ENCODE results near the gene ZNF592.
"Not testable (repeated sequence)": the region's sequence is repeated elsewhere in the genome, so short reads cannot be mapped to it uniquely, and the experiment has no call there.

Gene ZNF592

GRCh38 chr15:84844964-84845363, 96.6 kb downstream of the ZNF592 start:
- TF ChIP-seq ZNF274 (IDR thresholded peaks at IDR 0.05; ENCODE audit: low read depth, low read length) = no peak
- H3K4me3 ChIP-seq (ENCODE audit: low read length) = no peak overlapping the region

GRCh38 chr15:84845631-84846030, 97.2 kb downstream of the ZNF592 start:
- not testable (repeated sequence) for H3K4me3 ChIP-seq (ENCODE audit: low read length)

GRCh38 chr15:84846269-84846668, 97.9 kb downstream of the ZNF592 start:
- TF ChIP-seq ZNF274 (IDR thresholded peaks at IDR 0.05; ENCODE audit: low read depth, low read length) = no peak
- H3K4me3 ChIP-seq (ENCODE audit: low read length) = no peak overlapping the region

- H3K4me3 ChIP-seq (ENCODE audit: low read length) = no peak overlapping the region
- TF ChIP-seq ZNF274 (IDR thresholded peaks at IDR 0.05; ENCODE audit: low read depth, low read length) = no peak
Observed at GRCh38 chr15:84847382-84847781, 99.0 kb downstream of the ZNF592 start.

- TF ChIP-seq ZNF274 (IDR thresholded peaks at IDR 0.05; ENCODE audit: low read depth, low read length) = no peak
- no peak overlapping the region for H3K4me3 ChIP-seq (ENCODE audit: low read length)
Observed at GRCh38 chr15:84852212-84852611, 103.8 kb downstream of the ZNF592 start.

DNA sequence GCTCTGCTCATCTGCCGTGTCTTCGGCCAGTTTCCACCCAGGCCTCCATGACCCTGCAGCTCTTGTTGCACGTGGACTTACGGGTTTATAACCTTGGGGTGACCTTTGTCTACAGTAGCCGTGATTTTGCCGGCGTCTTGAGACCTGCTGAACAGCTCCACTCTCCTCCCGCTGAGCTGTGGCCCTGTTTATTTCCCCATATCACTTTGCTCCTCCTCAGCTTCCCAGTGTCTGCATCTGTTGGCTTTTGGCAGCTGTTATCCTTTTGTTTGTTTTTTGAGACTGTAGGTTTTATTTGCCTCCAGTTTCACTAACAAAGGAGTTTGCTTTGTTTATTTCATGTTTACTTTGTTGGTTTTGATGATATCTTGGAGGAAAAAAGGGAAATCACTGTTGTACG, 106.7 kb downstream of the ZNF592 start:
- H3K4me3 ChIP-seq (ENCODE audit: low read length) = no peak overlapping the region

DNA sequence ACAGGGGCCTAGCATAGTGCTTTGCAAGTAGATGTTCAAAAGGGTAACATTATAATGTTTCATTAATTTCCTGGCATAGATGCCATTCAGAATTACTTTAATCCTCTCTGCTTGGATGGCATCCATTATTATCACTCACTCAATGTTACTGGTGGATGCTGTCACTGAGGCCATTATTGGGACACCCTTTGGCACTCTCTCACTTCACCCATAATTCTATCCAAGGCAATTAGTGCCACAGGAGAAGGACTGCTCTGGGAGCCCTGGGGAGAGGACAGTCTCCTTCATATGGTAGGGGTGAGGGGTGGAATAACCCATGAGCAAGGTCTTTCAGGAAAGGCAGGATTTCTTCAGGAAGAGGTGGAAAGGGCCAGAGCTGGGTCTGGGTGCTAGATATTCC, 107.4 kb downstream of the ZNF592 start:
- no peak for TF ChIP-seq ZNF274 (IDR thresholded peaks at IDR 0.05; ENCODE audit: low read depth, low read length)
- no peak overlapping the region for H3K4me3 ChIP-seq (ENCODE audit: low read length)

More for the DNA sequence above, 106.7 kb downstream of the ZNF592 start:
- no peak for TF ChIP-seq ZNF274 (IDR thresholded peaks at IDR 0.05; ENCODE audit: low read depth, low read length)

Data from GM08714 (cell line).